GM23338 (cell line): ENCODE measurements around the gene JMJD1C.

Experiments used
- CREB1 ChIP-seq: fragments of 250-450 bp; sonication (Bioruptor Pico); IDR thresholded peaks from 2 replicates; pipeline ENCODE4 v1.5.0; 2020; ENCODE audit warnings: low read depth, mild to moderate bottlenecking, moderate library complexity
- EZH2 ChIP-seq: fragments of 200-600 bp; sonication (generic); IDR thresholded peaks from one replicate; pipeline ENCODE4 v1.8.0; 2017; ENCODE audit warnings: antibody characterized with exemption, mild to moderate bottlenecking, low read depth; ENCODE audit not compliant: unreplicated experiment
- EZH2phosphoT487 ChIP-seq: fragments of 200-600 bp; sonication (generic); IDR thresholded peaks from one replicate; pipeline ENCODE4 v1.8.1; 2018; ENCODE audit warnings: antibody characterized with exemption; ENCODE audit not compliant: unreplicated experiment
- JUNB ChIP-seq: IDR thresholded peaks from one replicate; pipeline ENCODE4 v1.6.1; 2016; ENCODE audit warnings: antibody characterized with exemption; ENCODE audit not compliant: unreplicated experiment
- POLR2AphosphoS5 ChIP-seq: IDR thresholded peaks from 2 replicates; pipeline ENCODE4 v1.6.1; 2016; ENCODE audit warnings: antibody characterized with exemption, low read depth
- ZNF114 ChIP-seq: fragments of 250-450 bp; sonication (Bioruptor Pico); IDR thresholded peaks from 2 replicates; pipeline ENCODE4 v1.5.0; 2020; ENCODE audit warnings: mild to moderate bottlenecking, moderate library complexity
- ZNF331 ChIP-seq: fragments of 250-450 bp; sonication (Bioruptor Pico); IDR thresholded peaks from 2 replicates; pipeline ENCODE4 v1.5.0; 2020; ENCODE audit warnings: low read depth, mild to moderate bottlenecking, moderate library complexity
- TF ChIP-seq, protein P1 (sequence below): IDR thresholded peaks from one replicate; pipeline ENCODE4 v1.6.1; 2018; ENCODE audit warnings: antibody characterized with exemption; ENCODE audit not compliant: unreplicated experiment
- TF ChIP-seq, protein P2 (sequence below), 2 experiments: fragments of 200-600 bp in 1 of 2; sonication (generic) in 1 of 2; conservative IDR thresholded peaks; 2 replicates each; pipeline versions ENCODE4 v1.5.1 to v1.6.1; 2016 to 2017; ENCODE audit warnings: antibody characterized with exemption in 2 of 2, low read depth in 2 of 2, mild to moderate bottlenecking in 2 of 2, moderate library complexity in 1 of 2
- TF ChIP-seq, protein P3 (sequence below): IDR thresholded peaks from 2 replicates; pipeline ENCODE4 v1.6.1; 2016; ENCODE audit warnings: antibody characterized with exemption

DNA sequence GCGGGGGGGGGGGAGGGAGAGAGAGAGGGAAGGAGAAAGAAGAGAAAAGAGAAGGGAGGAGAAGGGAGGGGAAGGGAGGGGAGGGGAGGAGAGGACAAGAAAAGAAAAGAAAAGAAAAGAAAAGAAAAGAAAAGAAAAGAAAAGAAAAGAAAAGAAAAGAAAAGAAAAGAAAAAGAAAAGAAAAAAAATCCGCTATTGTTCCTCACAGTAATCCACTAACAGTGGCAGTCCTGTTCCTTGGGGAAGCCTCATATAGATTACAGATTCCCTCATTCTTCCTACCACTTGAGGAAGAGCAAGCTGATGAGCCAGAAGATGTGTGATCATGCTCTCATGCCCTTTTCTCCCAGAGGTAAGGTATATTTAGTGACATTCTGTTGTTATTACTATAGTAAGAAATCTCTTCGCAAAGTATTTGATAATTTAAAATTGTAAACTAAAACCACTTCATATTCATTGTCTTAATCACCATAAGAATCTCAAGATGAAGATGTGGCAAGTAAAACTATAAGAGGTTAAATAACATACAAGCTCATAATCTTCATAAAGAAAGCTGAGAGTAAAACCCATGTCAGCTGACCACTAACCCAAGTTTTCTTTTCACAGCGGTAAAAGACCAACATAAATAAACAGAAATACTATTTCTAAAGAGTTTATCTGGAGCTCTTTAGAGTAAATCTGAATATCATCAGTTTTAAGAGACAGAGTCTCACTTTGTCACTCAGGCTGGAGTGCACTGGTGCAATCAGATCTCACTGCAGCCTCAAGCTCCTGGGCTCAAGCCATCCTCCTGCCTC is 128.1 kb downstream of the JMJD1C start:
- TF ChIP-seq, protein P1, sequence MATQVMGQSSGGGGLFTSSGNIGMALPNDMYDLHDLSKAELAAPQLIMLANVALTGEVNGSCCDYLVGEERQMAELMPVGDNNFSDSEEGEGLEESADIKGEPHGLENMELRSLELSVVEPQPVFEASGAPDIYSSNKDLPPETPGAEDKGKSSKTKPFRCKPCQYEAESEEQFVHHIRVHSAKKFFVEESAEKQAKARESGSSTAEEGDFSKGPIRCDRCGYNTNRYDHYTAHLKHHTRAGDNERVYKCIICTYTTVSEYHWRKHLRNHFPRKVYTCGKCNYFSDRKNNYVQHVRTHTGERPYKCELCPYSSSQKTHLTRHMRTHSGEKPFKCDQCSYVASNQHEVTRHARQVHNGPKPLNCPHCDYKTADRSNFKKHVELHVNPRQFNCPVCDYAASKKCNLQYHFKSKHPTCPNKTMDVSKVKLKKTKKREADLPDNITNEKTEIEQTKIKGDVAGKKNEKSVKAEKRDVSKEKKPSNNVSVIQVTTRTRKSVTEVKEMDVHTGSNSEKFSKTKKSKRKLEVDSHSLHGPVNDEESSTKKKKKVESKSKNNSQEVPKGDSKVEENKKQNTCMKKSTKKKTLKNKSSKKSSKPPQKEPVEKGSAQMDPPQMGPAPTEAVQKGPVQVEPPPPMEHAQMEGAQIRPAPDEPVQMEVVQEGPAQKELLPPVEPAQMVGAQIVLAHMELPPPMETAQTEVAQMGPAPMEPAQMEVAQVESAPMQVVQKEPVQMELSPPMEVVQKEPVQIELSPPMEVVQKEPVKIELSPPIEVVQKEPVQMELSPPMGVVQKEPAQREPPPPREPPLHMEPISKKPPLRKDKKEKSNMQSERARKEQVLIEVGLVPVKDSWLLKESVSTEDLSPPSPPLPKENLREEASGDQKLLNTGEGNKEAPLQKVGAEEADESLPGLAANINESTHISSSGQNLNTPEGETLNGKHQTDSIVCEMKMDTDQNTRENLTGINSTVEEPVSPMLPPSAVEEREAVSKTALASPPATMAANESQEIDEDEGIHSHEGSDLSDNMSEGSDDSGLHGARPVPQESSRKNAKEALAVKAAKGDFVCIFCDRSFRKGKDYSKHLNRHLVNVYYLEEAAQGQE: no peak
- TF ChIP-seq, protein P2, sequence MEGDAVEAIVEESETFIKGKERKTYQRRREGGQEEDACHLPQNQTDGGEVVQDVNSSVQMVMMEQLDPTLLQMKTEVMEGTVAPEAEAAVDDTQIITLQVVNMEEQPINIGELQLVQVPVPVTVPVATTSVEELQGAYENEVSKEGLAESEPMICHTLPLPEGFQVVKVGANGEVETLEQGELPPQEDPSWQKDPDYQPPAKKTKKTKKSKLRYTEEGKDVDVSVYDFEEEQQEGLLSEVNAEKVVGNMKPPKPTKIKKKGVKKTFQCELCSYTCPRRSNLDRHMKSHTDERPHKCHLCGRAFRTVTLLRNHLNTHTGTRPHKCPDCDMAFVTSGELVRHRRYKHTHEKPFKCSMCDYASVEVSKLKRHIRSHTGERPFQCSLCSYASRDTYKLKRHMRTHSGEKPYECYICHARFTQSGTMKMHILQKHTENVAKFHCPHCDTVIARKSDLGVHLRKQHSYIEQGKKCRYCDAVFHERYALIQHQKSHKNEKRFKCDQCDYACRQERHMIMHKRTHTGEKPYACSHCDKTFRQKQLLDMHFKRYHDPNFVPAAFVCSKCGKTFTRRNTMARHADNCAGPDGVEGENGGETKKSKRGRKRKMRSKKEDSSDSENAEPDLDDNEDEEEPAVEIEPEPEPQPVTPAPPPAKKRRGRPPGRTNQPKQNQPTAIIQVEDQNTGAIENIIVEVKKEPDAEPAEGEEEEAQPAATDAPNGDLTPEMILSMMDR (conservative IDR thresholded peaks at IDR 0.05; ENCODE audit: low read depth in 2 of 2): no peak
- no peak for TF ChIP-seq EZH2
- no peak for TF ChIP-seq JUNB
- no peak for TF ChIP-seq POLR2AphosphoS5
- no peak for TF ChIP-seq EZH2phosphoT487
- no peak for TF ChIP-seq CREB1
- TF ChIP-seq, protein P3, sequence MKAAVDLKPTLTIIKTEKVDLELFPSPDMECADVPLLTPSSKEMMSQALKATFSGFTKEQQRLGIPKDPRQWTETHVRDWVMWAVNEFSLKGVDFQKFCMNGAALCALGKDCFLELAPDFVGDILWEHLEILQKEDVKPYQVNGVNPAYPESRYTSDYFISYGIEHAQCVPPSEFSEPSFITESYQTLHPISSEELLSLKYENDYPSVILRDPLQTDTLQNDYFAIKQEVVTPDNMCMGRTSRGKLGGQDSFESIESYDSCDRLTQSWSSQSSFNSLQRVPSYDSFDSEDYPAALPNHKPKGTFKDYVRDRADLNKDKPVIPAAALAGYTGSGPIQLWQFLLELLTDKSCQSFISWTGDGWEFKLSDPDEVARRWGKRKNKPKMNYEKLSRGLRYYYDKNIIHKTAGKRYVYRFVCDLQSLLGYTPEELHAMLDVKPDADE: no peak
- no peak for TF ChIP-seq ZNF114 (CRISPR knock-in tag)
- no peak for TF ChIP-seq ZNF331 (CRISPR knock-in tag)
